GM12878 (cell line): Measurements from ENCODE around the gene GATAD2B. TPM values are rescaled to one million over a fixed set of nuclear protein-coding genes. Genes with fewer than 3 reads are reported as not detected.

Experiments
- ATAC-seq: fragments of 200-7000 bp; cut with Tn5 transposase; 3 replicates; pipeline ENCODE4 v1.9.1; 2020; ENCODE audit warnings: mild to moderate bottlenecking, moderate library complexity
- BruUV-seq: library from RNA; stranded (reverse); fragments of 400-500 nt; replicated peaks from 2 replicates; lab custom pipeline; 2021; lab: Mats Ljungman, UMichigan
- CTCF ChIA-PET: fragments of 300-600 bp; sonication (Branson Sonifier 250); formaldehyde crosslinking; extraction: SDS; loops from one replicate; lab custom pipeline; 2021; ENCODE audit warnings: inconsistent platforms; lab: Yijun Ruan, JAX
- POLR2A ChIA-PET: fragments of 350-600 bp; formaldehyde crosslinking; extraction: SDS; loops from one replicate; lab custom pipeline; 2021; ENCODE audit warnings: inconsistent platforms; lab: Charles Lee
- RAD21 ChIA-PET: fragments of 300-600 bp; sonication (Branson Sonifier 250); formaldehyde crosslinking; loops from one replicate; lab custom pipeline; 2023; ENCODE audit warnings: antibody characterized with exemption; ENCODE audit not compliant: unreplicated experiment; lab: Charles Lee
- SMC1A ChIA-PET: fragments of 300-600 bp; sonication (Branson Sonifier 250); formaldehyde crosslinking; loops from one replicate; lab custom pipeline; 2023; ENCODE audit not compliant: unreplicated experiment, uncharacterized antibody; lab: Charles Lee
- DNase-seq: peaks from one replicate; pipeline ENCODE4 v3.0.0-alpha.2; 2011; ENCODE audit warnings: low read depth, low spot score
- FAIRE-seq: peaks from 3 replicates; lab custom pipeline; 2011; peaks lifted over from hg19 to GRCh38; lab: Jason Lieb, UNC
- H2AFZ ChIP-seq: 2 replicates; pipeline ENCODE4 v1.6.0; 2011; ENCODE audit warnings: low read depth, low read length, control low read depth; ENCODE audit not compliant: control insufficient read depth
- H3K27ac ChIP-seq: 2 replicates; pipeline ENCODE4 v1.5.1; 2011; ENCODE audit warnings: control low read depth; ENCODE audit not compliant: control insufficient read depth, insufficient read depth
- H3K27me3 ChIP-seq, 2 experiments: replicated peaks in 1 of 2; 2 replicates each; pipeline versions ENCODE4 v1.6.0 to v1.6.1; 2011; ENCODE audit warnings: low read length in 1 of 2; ENCODE audit not compliant: control insufficient read depth in 2 of 2, insufficient read depth in 2 of 2
- H3K36me3 ChIP-seq, 2 experiments: 2 replicates each; pipeline ENCODE4 v1.5.1; 2011; ENCODE audit warnings: low read length in 1 of 2; ENCODE audit not compliant: control insufficient read depth in 2 of 2, insufficient read depth in 2 of 2
- H3K4me1 ChIP-seq: 2 replicates; pipeline ENCODE4 v1.6.1; 2011; ENCODE audit warnings: mild to moderate bottlenecking, low read length, moderate library complexity, mixed read lengths; ENCODE audit not compliant: control insufficient read depth, insufficient read depth
- H3K4me2 ChIP-seq: 2 replicates; pipeline ENCODE4 v1.6.0; 2011; ENCODE audit warnings: control low read depth; ENCODE audit not compliant: control insufficient read depth, insufficient read depth
- H3K4me3 ChIP-seq: fragments of 200-600 bp; sonication (generic); 2 replicates; pipeline ENCODE4 v1.5.1; 2016
- H3K79me2 ChIP-seq: 2 replicates; pipeline ENCODE4 v1.6.0; 2011; ENCODE audit warnings: low read length; ENCODE audit not compliant: control insufficient read depth, insufficient read depth
- H3K9ac ChIP-seq: 2 replicates; pipeline ENCODE4 v1.8.0; 2011; ENCODE audit warnings: low read length, control low read depth, mixed read lengths; ENCODE audit not compliant: control insufficient read depth, insufficient read depth
- H3K9me3 ChIP-seq: replicated peaks from 3 replicates; pipeline ENCODE4 v1.5.1; 2011; ENCODE audit warnings: mild to moderate bottlenecking, low read length; ENCODE audit not compliant: control insufficient read depth, insufficient read depth
- H4K20me1 ChIP-seq: 2 replicates; pipeline ENCODE4 v1.6.0; 2011; ENCODE audit not compliant: control insufficient read depth, insufficient read depth
- CEBPZ ChIP-seq: fragments of 150-350 bp; IDR thresholded peaks from 2 replicates; pipeline ENCODE4 v1.6.1; 2016; ENCODE audit warnings: low read depth, low read length
- EZH2 ChIP-seq: IDR thresholded peaks from 2 replicates; pipeline ENCODE4 v1.6.1; 2012; ENCODE audit warnings: low read depth, mild to moderate bottlenecking, control low read depth, inconsistent platforms, low read length, borderline replicate concordance; ENCODE audit not compliant: control insufficient read depth
- FOXM1 ChIP-seq: IDR thresholded peaks from 2 replicates; pipeline ENCODE4 v1.6.1; 2012; ENCODE audit warnings: low read depth, mild to moderate bottlenecking, inconsistent platforms, low read length, moderate library complexity
- WGBS: methylation state at CpG from one replicate; pipeline ENCODE4 v1.1.6; 2016; ENCODE audit warnings: low lambda C conversion rate; ENCODE audit not compliant: insufficient replicate concordance, insufficient coverage; ENCODE audit errors: missing lambda C conversion rate; 5-methylcytosine and 5-hydroxymethylcytosine counted together
- in situ Hi-C: fragments of 300-500 bp; cut with MboI; formaldehyde crosslinking; loops from 9 replicates; pipeline ENCODE4 v1.14.3; 2018; ENCODE audit warnings: mixed read lengths
- intact Hi-C: fragments of 100-400 bp; cut with micrococcal nuclease; formaldehyde crosslinking; loops from one replicate; pipeline ENCODE4 v1.14.2; 2022; ENCODE audit not compliant: unreplicated experiment
- polyA plus RNA-seq, 11 experiments: library from polyadenylated mRNA; depleted of rRNA in 4 of 11; unstranded in 6 of 11; stranded (reverse) in 5 of 11; fragments of >200 nt; fragmentation: Nextera tagmentation in 4 of 11; fragmentation: Illumina TruSeq in 1 of 11; extraction: Ambion mirVana in 4 of 11; extraction: Trizol in 1 of 11; gene quantifications; 1 replicate in 1 of 11; 2 replicates in 10 of 11; pipeline versions ENCODE4 v1.2.1 to v1.2.3, GENCODE V29; 2011 to 2016; ENCODE audit warnings: inconsistent platforms in 2 of 11, missing spikeins in 2 of 11, low read depth in 1 of 11
- total RNA-seq, 4 experiments: library from RNA; depleted of rRNA in 3 of 4; stranded (reverse); fragments of >200 nt in 3 of 4; fragmentation: Illumina TruSeq in 1 of 4; extraction: Trizol in 1 of 4; gene quantifications; 2 replicates each; pipeline versions ENCODE4 v1.2.1 to v1.2.3, GENCODE V29; 2013 to 2021

The GATAD2B gene
- total and polyA plus RNA-seq, 10 of the 15 experiments (the other 5 are each of a cell fraction or from before 2014, with no cell fraction given): 2.4 to 63.1 (median 8.7) TPM

- peak; percentile 32 for ATAC-seq
Observed at GRCh38 chr1:153768316-153769181, 154.2 kb downstream of the GATAD2B start.

More at GRCh38 chr1:153768316-153769181, 154.2 kb downstream of the GATAD2B start:
- RAD21 ChIA-PET: no interaction called here
- H3K4me1 ChIP-seq: no peaks in the 10 kb centered on the region
- no peak overlapping the region for H3K27ac ChIP-seq
- WGBS: 71% methylated on average over 2 of the region's 4 CpGs
- in situ Hi-C loops (no loop called here), intact Hi-C loops (no loop called here)
- TF ChIP-seq EZH2 (no peak), CEBPZ (no peak), FOXM1 (no peak)
- no peaks in the 10 kb centered on the region for H4K20me1 ChIP-seq
- H3K4me3 ChIP-seq: no peak overlapping the region
- no peak overlapping the region for H2AFZ ChIP-seq
- POLR2A ChIA-PET: interaction anchor here (0.6 kb wide), 1 partner anchor 13 kb away, joined by 5 read pairs; no protein-coding TSS in a partner anchor
- FAIRE-seq: no peak
- no peaks in the 10 kb centered on the region for H3K27me3 ChIP-seq
- no peak overlapping the region for H3K4me2 ChIP-seq
- SMC1A ChIA-PET: interaction anchor here (0.6 to 2.0 kb wide), 4 partner anchors 24 to 118 kb away, joined by 3 to 6 read pairs (median 3); partner anchors contain the start of gene NPR1
- peaks cover 44 to 48% of the 10 kb centered on the region in 2 experiments for H3K36me3 ChIP-seq
- H3K9me3 ChIP-seq: no peaks in the 10 kb centered on the region
- CTCF ChIA-PET: interaction anchor here (1.0 to 1.3 kb wide), 3 partner anchors 90 to 219 kb away, joined by 3 read pairs; partner anchors contain the start of gene NPR1
- DNase-seq: no peak
- peak overlapping the region; percentile 4; the same call in 1 of the 2 replicates for H3K9ac ChIP-seq
- BruUV-seq: no TSS peak
- no peaks in the 10 kb centered on the region for H3K79me2 ChIP-seq
